ENCODE data around the gene FTH1. TPM values are rescaled to one million over a fixed set of nuclear protein-coding genes. Genes with fewer than 3 reads are reported as not detected.

The FTH1 gene
- total RNA-seq, 1 experiment from 2014 or later, result 1,565 TPM

DNA sequence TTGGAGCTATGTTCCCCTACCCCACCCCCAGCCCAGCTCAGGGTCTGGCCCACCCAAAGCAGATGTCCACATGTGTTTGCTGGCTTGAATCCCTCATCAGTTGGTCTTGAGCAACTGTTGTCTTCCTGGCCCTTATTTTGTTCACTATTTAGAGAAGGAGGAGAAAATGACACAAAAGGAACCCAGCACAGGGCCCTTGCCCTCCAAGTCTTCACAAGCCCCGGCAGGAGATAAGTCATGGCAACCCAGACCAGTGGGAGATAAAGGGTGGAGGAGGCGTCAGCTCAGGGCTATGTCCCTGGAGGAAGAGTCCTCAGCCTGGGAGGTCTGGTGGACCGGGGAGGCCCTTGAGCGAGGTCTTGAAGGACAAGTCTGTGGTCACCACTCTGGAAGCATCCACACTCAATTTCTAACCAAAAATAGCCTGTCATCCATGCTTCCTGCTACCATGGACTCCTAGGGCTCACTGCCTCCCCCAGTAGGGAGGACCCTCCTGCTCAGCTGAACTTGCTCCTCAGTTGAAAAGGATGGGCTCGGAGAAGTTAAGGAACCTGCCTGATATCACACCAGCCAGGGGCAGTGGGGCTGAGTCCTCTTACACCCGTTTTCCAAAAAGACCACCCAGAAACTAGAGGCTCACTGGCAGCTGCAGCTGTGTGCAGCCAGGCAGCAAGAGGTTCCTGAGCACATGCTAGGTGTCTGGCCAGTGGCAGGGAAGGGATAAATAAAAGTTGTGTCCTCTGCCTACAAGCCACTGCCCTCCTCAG is 48.3 kb downstream of the FTH1 start:
- Mint-ChIP-seq H3K4me3 (ENCODE audit: unreplicated experiment) (no peak overlapping the region), H3K4me1 (ENCODE audit: low read depth, unreplicated experiment) (peaks cover 42% of the 10 kb centered on the region), H3K27me3 (ENCODE audit: insufficient read depth, unreplicated experiment) (no peaks in the 10 kb centered on the region), H3K27ac (ENCODE audit: unreplicated experiment) (no peak overlapping the region), H3K36me3 (ENCODE audit: insufficient read depth, unreplicated experiment) (peaks cover 8% of the 10 kb centered on the region), H3K9me3 (ENCODE audit: unreplicated experiment) (no peaks in the 10 kb centered on the region)
- no peak for DNase-seq
- intact Hi-C loops (cut with micrococcal nuclease; ENCODE audit: unreplicated experiment), result loop anchor here (10.0 kb wide), 1 partner anchor 884 kb away; no protein-coding TSS in a partner anchor
- Histone ChIP-seq H3K4me1 (peaks cover 40% of the 10 kb centered on the region), H3K27me3 (replicated peaks; ENCODE audit: control insufficient read depth, insufficient read depth, low read length) (no peaks in the 10 kb centered on the region), H3K36me3 (ENCODE audit: control insufficient read depth, insufficient read depth, low read length) (no peaks in the 10 kb centered on the region), H3K9me3 (no peaks in the 10 kb centered on the region), H3K4me3 (ENCODE audit: low read depth, low read length) (no peak overlapping the region)
- TF ChIP-seq CTCF (IDR thresholded peaks at IDR 0.05; ENCODE audit: insufficient read depth in 1 of 2, low read depth in 1 of 2, low read length in 1 of 2, severe bottlenecking in 1 of 2, unreplicated experiment in 1 of 2), result no peak
- BruUV-seq (replicated peaks), result no TSS peak
- ChIA-PET CTCF (no interaction called here), POLR2A (no interaction called here)

DNA sequence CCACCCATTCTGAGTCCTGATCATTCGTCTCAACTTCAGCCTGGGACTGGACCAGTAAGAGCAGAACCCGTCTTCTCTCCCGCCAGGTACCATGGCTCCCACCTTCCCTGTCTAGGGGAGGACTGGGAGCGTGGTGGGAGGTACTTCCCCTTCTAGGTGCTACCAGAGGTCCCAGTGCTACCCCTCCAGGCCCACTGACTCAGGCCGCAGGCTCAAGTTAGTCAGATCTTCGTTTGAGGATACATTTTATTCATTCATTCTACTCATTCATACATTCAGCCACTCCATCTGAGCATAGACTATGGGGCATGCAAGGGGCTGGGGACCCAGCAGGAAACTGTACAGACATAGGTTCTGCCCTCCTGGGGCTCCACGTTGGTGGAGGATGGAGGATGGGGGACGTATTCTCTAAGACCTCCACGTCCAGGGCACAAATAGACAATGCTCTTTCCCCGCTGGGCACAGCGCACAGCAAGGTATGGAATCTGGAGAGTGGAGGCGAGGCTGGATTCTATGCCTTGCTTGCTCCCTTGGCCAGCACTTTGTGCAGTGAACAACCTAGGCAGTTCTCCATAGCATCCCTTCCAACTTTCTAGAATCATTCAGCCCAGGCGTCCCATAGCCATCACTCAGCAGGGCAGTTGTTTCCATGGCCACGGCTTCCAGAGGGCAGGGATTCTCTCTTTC is 49.0 kb downstream of the FTH1 start:
- no peak for TF ChIP-seq CTCF (IDR thresholded peaks at IDR 0.05; ENCODE audit: insufficient read depth in 1 of 2, low read depth in 1 of 2, low read length in 1 of 2, severe bottlenecking in 1 of 2, unreplicated experiment in 1 of 2)
- Mint-ChIP-seq H3K36me3 (ENCODE audit: insufficient read depth, unreplicated experiment) (peaks cover 8% of the 10 kb centered on the region), H3K9me3 (ENCODE audit: unreplicated experiment) (no peaks in the 10 kb centered on the region), H3K27ac (ENCODE audit: unreplicated experiment) (peak overlapping the region; percentile 71), H3K4me1 (ENCODE audit: low read depth, unreplicated experiment) (peaks cover 35% of the 10 kb centered on the region), H3K27me3 (ENCODE audit: insufficient read depth, unreplicated experiment) (no peaks in the 10 kb centered on the region), H3K4me3 (ENCODE audit: unreplicated experiment) (peak overlapping the region; percentile 98)
- no peak overlapping the region for H3K4me3 ChIP-seq (ENCODE audit: low read depth, low read length)
- intact Hi-C loops (cut with micrococcal nuclease; ENCODE audit: unreplicated experiment), result loop anchor here (10.0 kb wide), 1 partner anchor 884 kb away; no protein-coding TSS in a partner anchor
- peaks cover 33% of the 10 kb centered on the region for H3K4me1 ChIP-seq
- DNase-seq, result no peak
- H3K9me3 ChIP-seq, result no peaks in the 10 kb centered on the region
- ChIA-PET POLR2A (interaction anchor here (1.5 kb wide), 1 partner anchor 31 kb away, joined by 5 read pairs; no protein-coding TSS in a partner anchor), CTCF (interaction anchor here (0.9 kb wide), 1 partner anchor 29 kb away, joined by 4 read pairs; no protein-coding TSS in a partner anchor)
- H3K36me3 ChIP-seq (ENCODE audit: control insufficient read depth, insufficient read depth, low read length), result no peaks in the 10 kb centered on the region
- no peaks in the 10 kb centered on the region for H3K27me3 ChIP-seq (replicated peaks; ENCODE audit: control insufficient read depth, insufficient read depth, low read length)
- no TSS peak for BruUV-seq (replicated peaks)

DNA sequence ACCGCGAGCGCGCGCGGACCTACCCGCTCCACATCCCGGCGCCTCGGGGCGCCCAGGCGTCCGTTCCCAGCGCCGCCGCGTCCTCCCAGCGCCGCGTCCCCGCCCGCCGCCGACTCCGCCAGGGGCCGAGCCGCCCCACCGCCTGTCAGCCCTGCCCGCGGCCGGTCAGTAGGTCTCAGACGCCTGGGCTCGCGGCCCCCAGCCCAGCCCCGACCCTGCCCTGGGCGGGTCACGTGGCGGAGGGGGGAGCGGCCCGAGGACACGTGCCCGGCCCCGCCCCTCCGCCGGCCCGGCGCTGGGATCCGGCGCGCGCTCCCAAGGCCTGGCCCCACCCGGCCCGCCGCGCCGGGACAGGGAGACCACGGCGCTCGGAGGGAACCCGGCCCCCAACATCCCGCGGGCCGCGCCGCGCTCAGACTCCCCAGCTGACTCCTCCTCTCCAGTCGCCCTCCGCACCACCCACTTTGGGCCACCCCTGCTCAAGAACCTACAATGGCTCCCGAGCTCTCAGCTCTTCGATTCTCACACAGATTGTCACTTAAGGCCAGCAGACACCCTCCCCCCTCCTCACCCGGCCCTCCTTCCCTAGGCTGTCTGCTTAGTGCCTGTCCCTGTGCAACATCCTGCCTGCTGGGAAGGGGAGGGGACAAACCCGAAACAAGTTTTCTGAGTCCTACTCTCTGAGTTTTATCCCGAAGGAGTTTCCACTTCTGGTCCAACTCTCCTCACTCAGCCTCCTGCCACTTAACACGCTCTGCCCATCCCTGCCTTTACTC is 49.9 kb downstream of the FTH1 start, which contains the start of gene RAB3IL1:
RAB3IL1 (minus strand) TSS at position 233 of the 776 bp plus-strand sequence; CDS start at position 34, 199 bp downstream.
- peak within 1 kb of the TSS; percentile 71 for H3K27ac Mint-ChIP-seq (ENCODE audit: unreplicated experiment)
- intact Hi-C loops (cut with micrococcal nuclease; ENCODE audit: unreplicated experiment), result loop anchor here (10.0 kb wide), 1 partner anchor 883 kb away; no protein-coding TSS in a partner anchor
- peak within 1 kb of the TSS; percentile 68 for H3K4me3 ChIP-seq (ENCODE audit: low read depth, low read length)
- H3K4me1 ChIP-seq, result peaks cover 24% of the 10 kb centered on the region
- H3K4me1 Mint-ChIP-seq (ENCODE audit: low read depth, unreplicated experiment), result peaks cover 27% of the 10 kb centered on the region
- no peak for TF ChIP-seq CTCF (IDR thresholded peaks at IDR 0.05; ENCODE audit: insufficient read depth in 1 of 2, low read depth in 1 of 2, low read length in 1 of 2, severe bottlenecking in 1 of 2, unreplicated experiment in 1 of 2)
- no TSS peak for BruUV-seq (replicated peaks)
- H3K36me3 ChIP-seq (ENCODE audit: control insufficient read depth, insufficient read depth, low read length), result no peaks in the 10 kb centered on the region
- H3K27me3 Mint-ChIP-seq (ENCODE audit: insufficient read depth, unreplicated experiment), result no peaks in the 10 kb centered on the region
- ChIA-PET CTCF (interaction anchor here (0.5 to 0.9 kb wide), 4 partner anchors 30 to 165 kb away, joined by 4 to 6 read pairs (median 4); no protein-coding TSS in a partner anchor), POLR2A (interaction anchor here (1.5 kb wide), 1 partner anchor 32 kb away, joined by 5 read pairs; no protein-coding TSS in a partner anchor)
- no peaks in the 10 kb centered on the region for H3K9me3 Mint-ChIP-seq (ENCODE audit: unreplicated experiment)
- peak within 1 kb of the TSS; percentile 98 for H3K4me3 Mint-ChIP-seq (ENCODE audit: unreplicated experiment)
- H3K9me3 ChIP-seq, result no peaks in the 10 kb centered on the region
- DNase-seq, result peak; percentile 70 to 87
- no peaks in the 10 kb centered on the region for H3K27me3 ChIP-seq (replicated peaks; ENCODE audit: control insufficient read depth, insufficient read depth, low read length)
- H3K36me3 Mint-ChIP-seq (ENCODE audit: insufficient read depth, unreplicated experiment), result peaks cover 8% of the 10 kb centered on the region
